H1 (cell line): ENCODE measurements around the gene PUSL1. TPM values are rescaled to one million over a fixed set of nuclear protein-coding genes. Genes with fewer than 3 reads are reported as not detected.

ENCODE experiments used
- ASH2L ChIP-seq: fragments of 200-600, 300-600 bp; sonication (generic); IDR thresholded peaks from one replicate; pipeline ENCODE4 v1.7.1; 2017; ENCODE audit warnings: low read length
- CBX5 ChIP-seq: fragments of 300-800, 300-1000 bp; sonication (generic); IDR thresholded peaks from 2 replicates; pipeline ENCODE4 v1.7.1; 2016; ENCODE audit warnings: antibody characterized with exemption, low read length, low read depth
- CEBPB ChIP-seq: IDR thresholded peaks from 2 replicates; pipeline ENCODE4 v1.6.1; 2012; ENCODE audit warnings: low read depth, low read length
- CHD1 ChIP-seq: IDR thresholded peaks from 2 replicates; pipeline ENCODE4 v1.6.1; 2012; ENCODE audit warnings: low read depth, low read length, improper control_type of control experiment
- CTBP2 ChIP-seq: IDR thresholded peaks from 2 replicates; pipeline ENCODE4 v1.7.0; 2011; ENCODE audit warnings: borderline replicate concordance, mild to moderate bottlenecking, moderate library complexity, mixed read lengths, low read length; ENCODE audit not compliant: insufficient read depth, insufficient read length
- EGR1 ChIP-seq: IDR thresholded peaks from 2 replicates; pipeline ENCODE4 v1.6.1; 2011; ENCODE audit warnings: low read depth, low read length, borderline replicate concordance
- EZH2 ChIP-seq: fragments of 200-600 bp; sonication (generic); IDR thresholded peaks from 2 replicates; pipeline ENCODE4 v1.7.1; 2012; ENCODE audit warnings: low read depth, mild to moderate bottlenecking, moderate library complexity, low read length, inconsistent platforms; ENCODE audit not compliant: severe bottlenecking
- GABPA ChIP-seq: IDR thresholded peaks from 2 replicates; pipeline ENCODE4 v1.6.1; 2011; ENCODE audit warnings: mild to moderate bottlenecking, low read length, moderate library complexity, borderline replicate concordance; ENCODE audit not compliant: insufficient read depth
- JUN ChIP-seq: IDR thresholded peaks from 2 replicates; pipeline ENCODE4 v1.6.1; 2011; ENCODE audit warnings: low read depth, mild to moderate bottlenecking, improper control_type of control experiment, low read length
- POLR2A ChIP-seq, 2 experiments: IDR thresholded peaks; 1 replicate in 1 of 2; 2 replicates in 1 of 2; pipeline ENCODE4 v1.6.1; 2011; ENCODE audit warnings: low read depth in 2 of 2, low read length in 2 of 2, mild to moderate bottlenecking in 2 of 2; ENCODE audit errors: control extremely low read depth in 1 of 2
- RNF2 ChIP-seq: fragments of 200-900, 300-1000 bp; sonication (generic); IDR thresholded peaks from 2 replicates; pipeline ENCODE4 v1.7.1; 2016; ENCODE audit warnings: borderline replicate concordance, low read depth, mild to moderate bottlenecking, antibody characterized with exemption, low read length; ENCODE audit not compliant: poor library complexity, severe bottlenecking; ENCODE audit errors: missing control alignments
- RXRA ChIP-seq: IDR thresholded peaks from 2 replicates; pipeline ENCODE4 v1.6.1; 2011; ENCODE audit warnings: low read depth, mild to moderate bottlenecking, low read length, moderate library complexity; ENCODE audit not compliant: insufficient read depth
- SIRT6 ChIP-seq: IDR thresholded peaks from one replicate; pipeline ENCODE4 v1.7.1; 2012; ENCODE audit warnings: low read length, inconsistent platforms
- SIX5 ChIP-seq: IDR thresholded peaks from 2 replicates; pipeline ENCODE4 v1.6.1; 2011; ENCODE audit warnings: mild to moderate bottlenecking, low read depth, low read length
- SP1 ChIP-seq: IDR thresholded peaks from 2 replicates; pipeline ENCODE4 v1.6.1; 2011; ENCODE audit warnings: low read depth, low read length
- SP2 ChIP-seq: IDR thresholded peaks from 2 replicates; pipeline ENCODE4 v1.6.1; 2012; ENCODE audit warnings: mild to moderate bottlenecking, low read length, inconsistent platforms
- TCF12 ChIP-seq: IDR thresholded peaks from 2 replicates; pipeline ENCODE4 v1.6.1; 2011; ENCODE audit warnings: low read depth, mild to moderate bottlenecking, low read length
- TEAD4 ChIP-seq: IDR thresholded peaks from 2 replicates; pipeline ENCODE4 v1.6.1; 2012; ENCODE audit warnings: low read depth, low read length, inconsistent platforms, mixed read lengths
- ZNF274 ChIP-seq: IDR thresholded peaks from 2 replicates; pipeline ENCODE4 v1.7.0; 2012; ENCODE audit warnings: low read length, borderline replicate concordance; ENCODE audit errors: extremely low read depth
- polyA plus RNA-seq, 7 experiments: library from polyadenylated mRNA; depleted of rRNA in 3 of 7; stranded (reverse) in 5 of 7; unstranded in 2 of 7; fragments of >200 nt in 5 of 7; fragments of 200-250 nt in 2 of 7; gene quantifications; 1 replicate in 5 of 7; 2 replicates in 1 of 7; 4 replicates in 1 of 7; pipeline versions ENCODE4 v1.2.1 to v1.2.3, GENCODE V29; 2011 to 2013; ENCODE audit warnings: missing spikeins in 2 of 7, mixed read lengths in 2 of 7
- total RNA-seq: library from RNA; stranded (reverse); fragmentation: NEBNext Ultra II Directional; extraction: Animal tissue kit (Norgen Biotek cat#: 25700); gene quantifications from 2 replicates; pipeline ENCODE4 v1.2.1, GENCODE V29; 2021

PUSL1 gene
- total and polyA plus RNA-seq, 2 of the 8 experiments (the other 6 are each of a cell fraction or from before 2014, with no cell fraction given), result 38.8 to 87.4 TPM

DNA sequence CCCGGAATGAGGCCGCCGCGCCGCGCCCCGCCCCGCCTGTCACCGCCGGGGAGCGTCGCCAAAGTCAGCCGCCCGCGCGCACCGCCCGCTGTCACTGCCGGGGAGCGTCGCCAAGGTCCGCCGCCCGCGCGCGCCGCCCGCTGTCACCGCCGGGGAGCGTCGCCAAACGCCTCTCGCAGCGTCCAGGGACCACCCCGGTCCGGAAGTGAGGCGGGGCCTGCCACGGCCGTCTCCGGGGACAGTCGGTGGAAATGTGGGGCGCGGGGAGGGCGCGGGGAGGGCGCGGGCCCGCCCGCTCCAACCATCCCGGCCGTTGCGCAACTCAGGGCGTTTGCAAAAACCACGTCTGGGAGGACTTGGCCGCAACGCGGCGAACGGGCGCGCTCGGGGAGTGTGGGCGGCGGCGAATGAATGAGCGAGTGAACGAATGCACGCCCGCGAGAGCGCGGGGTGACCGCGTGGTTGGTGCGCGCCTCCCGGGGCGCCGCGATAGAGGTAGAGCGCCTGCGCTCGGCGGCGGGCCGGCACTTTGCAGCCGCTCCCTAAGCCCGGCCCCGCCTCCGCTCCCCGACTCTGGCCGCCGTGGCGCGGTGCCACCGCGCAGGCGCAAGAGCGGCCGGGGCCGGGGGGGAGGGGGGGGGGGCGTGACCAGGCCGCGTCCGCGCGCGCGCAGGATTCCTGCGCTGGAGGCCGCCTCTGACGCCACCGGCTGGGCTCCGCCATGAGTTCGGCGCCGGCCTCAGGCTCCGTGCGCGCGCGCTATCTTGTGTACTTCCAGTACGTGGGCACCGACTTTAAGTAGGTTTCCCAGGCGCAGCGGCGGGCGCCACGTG, at the start of gene PUSL1, which contains the start of gene ACAP3 (continued):
- peak; percentile 75 for TF ChIP-seq CTBP2
- TF ChIP-seq CHD1, result no peak
- no peak for TF ChIP-seq GABPA
- TF ChIP-seq SP2, result no peak
- TF ChIP-seq TEAD4, result peak; percentile 38; the same call in 1 of the 2 replicates
- no peak for TF ChIP-seq JUN
- peak; percentile 85 for TF ChIP-seq ASH2L
- TF ChIP-seq SIX5, result no peak
- TF ChIP-seq EZH2, result no peak
- no peak for TF ChIP-seq RXRA
- TF ChIP-seq ZNF274, result no peak
- peak; percentile 8; the same call in 1 of the 2 replicates for TF ChIP-seq EGR1
- no peak for TF ChIP-seq RNF2
- no peak for TF ChIP-seq TCF12
- TF ChIP-seq POLR2A (IDR thresholded peaks at IDR 0.05; ENCODE audit: control extremely low read depth in 1 of 2, low read depth in 2 of 2, low read length in 2 of 2), result no peak
- no peak for TF ChIP-seq SP1
- peak; percentile 99 for TF ChIP-seq CEBPB
- no peak for TF ChIP-seq SIRT6
- no peak for TF ChIP-seq CBX5
